CD4-positive, alpha-beta T cell (primary cell): ENCODE results near the gene MEIOSIN. TPM values are rescaled to one million over a fixed set of nuclear protein-coding genes. Genes with fewer than 3 reads are reported as not detected.

Experiments used
- ATAC-seq: fragments of 200-7000 bp; cut with Tn5 transposase; one replicate; pipeline ENCODE4 v1.10.0; 2022; ENCODE audit warnings: mild to moderate bottlenecking; ENCODE audit not compliant: poor library complexity
- CTCF ChIA-PET: fragments of 350-600 bp; sonication (Branson Sonifier 250); formaldehyde crosslinking; loops from one replicate; lab custom pipeline; 2021; ENCODE audit warnings: antibody characterized with exemption, inconsistent platforms; lab: Charles Lee
- POLR2A ChIA-PET: fragments of 350-600 bp; sonication (Branson Sonifier 250); formaldehyde crosslinking; loops from one replicate; lab custom pipeline; 2021; ENCODE audit warnings: antibody characterized with exemption, inconsistent platforms; lab: Charles Lee
- DNase-seq, 14 experiments: peaks; one replicate each; pipeline ENCODE4 v3.0.0-alpha.2; 2013 to 2020; ENCODE audit warnings: mixed read lengths in 2 of 14
- H3K27ac ChIP-seq, 2 donors: one replicate each; pipeline versions ENCODE4 v1.5.1 to v1.7.0; 2013; ENCODE audit warnings: low read length in 2 of 2, low read depth in 1 of 2, mild to moderate bottlenecking in 1 of 2
- H3K27me3 ChIP-seq, 2 experiments: 1 replicate in 1 of 2; 2 replicates in 1 of 2; pipeline versions ENCODE4 v1.6.1 to v1.7.0; 2013; ENCODE audit warnings: low read length in 2 of 2, control low read depth in 1 of 2, mild to moderate bottlenecking in 1 of 2, moderate library complexity in 1 of 2; ENCODE audit not compliant: insufficient read depth in 2 of 2, control insufficient read depth in 1 of 2
- H3K36me3 ChIP-seq: one replicate; pipeline ENCODE4 v1.6.1; 2013; ENCODE audit warnings: low read length, control low read depth; ENCODE audit not compliant: insufficient read depth
- H3K4me1 ChIP-seq: one replicate; pipeline ENCODE4 v1.6.1; 2013; ENCODE audit warnings: low read length, control low read depth; ENCODE audit not compliant: insufficient read depth
- H3K4me3 ChIP-seq: one replicate; pipeline ENCODE4 v1.5.1; 2013; ENCODE audit warnings: mild to moderate bottlenecking, low read length, moderate library complexity
- H3K9me3 ChIP-seq, 2 experiments: 1 replicate in 1 of 2; 2 replicates in 1 of 2; pipeline versions ENCODE4 v1.6.1 to v1.7.0; 2013; ENCODE audit warnings: low read length in 2 of 2, mild to moderate bottlenecking in 2 of 2, control low read depth in 1 of 2, moderate library complexity in 1 of 2; ENCODE audit not compliant: control insufficient read depth in 1 of 2, insufficient read depth in 1 of 2
- H3K27ac Mint-ChIP-seq: one replicate; pipeline ENCODE4 v1.8.0; 2020; ENCODE audit warnings: mixed read lengths
- H3K27me3 Mint-ChIP-seq: one replicate; pipeline ENCODE4 v1.8.0; 2021; ENCODE audit warnings: mixed read lengths
- H3K36me3 Mint-ChIP-seq: one replicate; pipeline ENCODE4 v1.8.0; 2021; ENCODE audit warnings: low read depth, mixed read lengths
- H3K4me1 Mint-ChIP-seq: one replicate; pipeline ENCODE4 v1.8.0; 2021; ENCODE audit warnings: low read depth, mixed read lengths
- H3K4me3 Mint-ChIP-seq: one replicate; pipeline ENCODE4 v1.8.0; 2020; ENCODE audit warnings: mild to moderate bottlenecking, mixed read lengths
- H3K9me3 Mint-ChIP-seq: one replicate; pipeline ENCODE4 v1.8.0; 2020; ENCODE audit warnings: mixed read lengths
- CTCF ChIP-seq: fragments of 200-600 bp; IDR thresholded peaks from one replicate; pipeline ENCODE4 v1.8.0; 2022; ENCODE audit warnings: antibody characterized with exemption, mild to moderate bottlenecking
- intact Hi-C, 2 experiments: fragments of 100-400 bp; cut with DNase I in 1 of 2; cut with micrococcal nuclease in 1 of 2; formaldehyde crosslinking; loops; one replicate each; pipeline versions ENCODE4 v1.15.1 to v1.9.0; 2023 to 2025; cut with DNase I, micrococcal nuclease
- total RNA-seq, 174 experiments: library from RNA in 2 of 174; stranded (reverse) in 2 of 174; gene quantifications; one replicate each; pipeline ENCODE4 v1.2.3 and lab custom pipeline; 2021 to 2026

Gene MEIOSIN
- total RNA-seq, 2 experiments from 2014 or later = not detected

- Mint-ChIP-seq H3K4me3 (no peak overlapping the region), H3K27me3 (peaks cover 36% of the 10 kb centered on the region), H3K4me1 (peaks cover 25% of the 10 kb centered on the region), H3K36me3 (peaks cover 36% of the 10 kb centered on the region), H3K9me3 (no peaks in the 10 kb centered on the region), H3K27ac (no peak overlapping the region)
- no peak overlapping the region for H3K27ac ChIP-seq
- peaks cover 24% of the 10 kb centered on the region for H3K4me1 ChIP-seq
- H3K27me3 ChIP-seq = peaks cover 22 to 33% of the 10 kb centered on the region in 2 experiments
- intact Hi-C loops = no loop called here
- TF ChIP-seq CTCF = no peak
- POLR2A ChIA-PET = interaction anchor here (0.7 to 1.4 kb wide), 3 partner anchors 10 to 470 kb away, joined by 4 to 6 read pairs (median 5); partner anchors contain the start of genes DMWD and SIX5
- peaks cover 0 to 18% of the 10 kb centered on the region in 2 experiments for H3K9me3 ChIP-seq
- H3K4me3 ChIP-seq = no peak overlapping the region
- no peak for ATAC-seq
- CTCF ChIA-PET = interaction anchor here (0.6 to 1.2 kb wide), 3 partner anchors 11 to 298 kb away, joined by 3 to 14 read pairs (median 3); partner anchors contain the start of gene SIX5
- peaks cover 11% of the 10 kb centered on the region for H3K36me3 ChIP-seq
- DNase-seq = no peak
Observed at GRCh38 chr19:45782820-45783785, 49.9 kb downstream of the MEIOSIN start.

GRCh38 chr19:45784096-45784495 lies 50.9 kb downstream of the MEIOSIN start:
- intact Hi-C loops = no loop called here
- ATAC-seq (no peak), DNase-seq (no peak)
- H3K4me1 ChIP-seq = peaks cover 15% of the 10 kb centered on the region
- no peak overlapping the region for H3K4me3 ChIP-seq
- no peak overlapping the region for H3K27ac Mint-ChIP-seq
- H3K27me3 ChIP-seq = peaks cover 22 to 30% of the 10 kb centered on the region in 2 experiments
- peaks cover 29% of the 10 kb centered on the region for H3K4me1 Mint-ChIP-seq
- H3K27ac ChIP-seq = no peak overlapping the region
- H3K27me3 Mint-ChIP-seq = peaks cover 43% of the 10 kb centered on the region
- no peak for TF ChIP-seq CTCF
- ChIA-PET CTCF (no interaction called here), POLR2A (no interaction called here)
- H3K36me3 ChIP-seq = peaks cover 21% of the 10 kb centered on the region
- H3K36me3 Mint-ChIP-seq = peaks cover 44% of the 10 kb centered on the region
- H3K9me3 Mint-ChIP-seq = no peaks in the 10 kb centered on the region
- peaks cover 0 to 17% of the 10 kb centered on the region in 2 experiments for H3K9me3 ChIP-seq
- no peak overlapping the region for H3K4me3 Mint-ChIP-seq

- Mint-ChIP-seq H3K36me3 (peaks cover 46% of the 10 kb centered on the region), H3K27ac (no peak overlapping the region), H3K4me3 (no peak overlapping the region), H3K27me3 (peaks cover 36% of the 10 kb centered on the region), H3K4me1 (peaks cover 20% of the 10 kb centered on the region), H3K9me3 (no peaks in the 10 kb centered on the region)
- DNase-seq = no peak
- ATAC-seq = no peak
- H3K27ac ChIP-seq = no peak overlapping the region
- H3K36me3 ChIP-seq = peaks cover 26% of the 10 kb centered on the region
- H3K27me3 ChIP-seq = peaks cover 17 to 22% of the 10 kb centered on the region in 2 experiments
- peaks cover 0 to 11% of the 10 kb centered on the region in 2 experiments for H3K9me3 ChIP-seq
- intact Hi-C loops = no loop called here
- no peak overlapping the region for H3K4me3 ChIP-seq
- ChIA-PET CTCF (no interaction called here), POLR2A (no interaction called here)
- H3K4me1 ChIP-seq = peaks cover 5% of the 10 kb centered on the region
- TF ChIP-seq CTCF = no peak
Observed at GRCh38 chr19:45785097-45785496, 51.9 kb downstream of the MEIOSIN start.
